CD4-positive, alpha-beta T cell treated with Interleukin-6 at 100 ng/mL for 8 hours (primary cell): ENCODE results near the gene RANBP17.

Experiments
- DNase-seq: peaks from one replicate; pipeline ENCODE4 v3.0.0-alpha.2; 2020; ENCODE audit warnings: mixed read lengths, low spot score

The RANBP17 gene

GRCh38 chr5:171093598-171093997 lies 231.8 kb downstream of the RANBP17 start:
- DNase-seq, result no peak

GRCh38 chr5:171094356-171094755 lies 232.5 kb downstream of the RANBP17 start:
- DNase-seq, result no peak

DNA sequence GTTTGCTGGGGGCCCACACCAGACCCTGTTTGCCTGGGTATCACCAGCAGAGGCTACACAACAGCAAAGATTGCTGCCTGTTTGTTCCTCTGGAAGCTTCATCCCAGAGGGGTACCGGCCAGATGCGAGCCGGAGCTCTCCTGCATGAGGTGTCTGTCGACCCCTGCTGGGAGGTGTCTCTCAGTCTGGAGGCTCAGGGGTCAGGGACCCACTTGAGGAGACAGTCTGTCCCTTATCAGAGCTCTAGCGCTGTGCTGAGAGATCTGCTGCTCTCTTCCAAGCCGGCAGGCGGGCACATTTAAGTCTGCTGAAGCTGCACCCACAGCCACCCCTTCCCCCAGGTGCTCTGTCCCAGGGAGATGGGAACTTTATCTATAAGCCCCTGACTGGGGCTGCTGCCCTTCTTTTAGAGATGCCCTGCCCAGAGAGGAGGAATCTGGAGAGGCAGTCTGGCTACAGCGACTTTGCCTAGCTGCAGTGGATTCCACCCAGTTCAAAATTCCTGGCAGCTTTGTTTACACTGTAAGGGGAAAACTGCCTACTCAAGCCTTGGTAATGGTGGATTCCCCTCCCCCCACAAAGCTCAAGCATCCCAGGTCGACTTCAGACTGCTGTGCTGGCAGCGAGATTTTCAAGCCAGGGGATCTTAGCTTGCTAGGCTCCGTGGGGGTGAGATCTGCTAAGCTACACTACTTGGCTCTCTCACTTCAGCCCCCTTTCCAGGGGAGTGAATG lies 241.2 kb downstream of the RANBP17 start:
- no peak for DNase-seq

GRCh38 chr5:171107669-171108068 lies 245.9 kb downstream of the RANBP17 start:
- no peak for DNase-seq

- DNase-seq, result no peak
Observed at GRCh38 chr5:171115519-171115918, 253.7 kb downstream of the RANBP17 start.

DNA sequence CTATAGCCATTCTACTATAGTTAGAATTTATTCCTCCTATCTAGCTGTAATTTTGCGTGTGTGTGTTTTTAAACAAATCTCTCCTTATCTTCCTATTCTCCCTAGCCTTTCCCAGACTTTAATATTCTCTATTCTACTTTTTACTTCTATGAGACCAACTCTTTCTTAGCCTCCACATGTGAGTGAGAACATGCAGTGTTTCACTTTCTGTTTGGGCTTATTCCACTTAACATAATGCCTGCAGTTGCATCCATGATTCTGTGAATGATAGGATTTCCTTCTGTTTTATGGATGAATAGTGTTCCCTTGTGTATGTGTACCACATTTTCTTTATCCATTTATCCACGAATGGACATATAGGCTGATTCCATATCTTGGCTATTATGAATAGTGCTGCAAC lies 254.9 kb downstream of the RANBP17 start:
- no peak for DNase-seq

DNA sequence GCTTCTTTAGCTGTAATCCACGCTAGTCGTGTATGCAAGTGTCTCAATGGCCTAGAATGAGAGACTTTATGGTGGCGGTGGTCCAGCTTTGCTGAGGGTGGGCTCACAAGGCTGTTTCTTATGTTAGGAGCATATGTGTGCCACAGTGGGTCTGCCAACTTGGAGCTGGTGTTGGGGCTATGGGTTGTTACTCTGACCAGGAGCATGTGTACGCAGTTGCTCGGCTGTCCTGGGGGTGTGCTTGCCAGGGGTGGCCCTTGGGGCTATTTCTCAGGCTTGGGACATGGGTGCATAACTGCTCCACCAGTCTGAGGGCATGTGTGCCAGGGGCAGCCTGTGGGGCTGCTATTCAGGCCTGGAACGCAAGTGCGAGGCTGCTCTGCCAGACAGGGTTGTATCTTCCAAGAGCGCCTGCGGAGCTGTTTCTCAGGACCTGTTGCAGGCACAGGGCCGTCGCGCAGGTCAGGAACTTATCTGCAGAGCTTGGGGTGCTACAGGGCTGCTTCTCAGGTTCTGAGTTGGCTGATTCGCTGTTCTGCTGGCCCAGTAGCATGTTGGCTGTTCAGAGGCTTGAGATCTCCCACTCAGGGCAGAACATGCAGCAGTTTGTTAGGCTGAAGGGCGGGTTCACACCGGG lies 259.3 kb downstream of the RANBP17 start:
- DNase-seq, result no peak

DNA sequence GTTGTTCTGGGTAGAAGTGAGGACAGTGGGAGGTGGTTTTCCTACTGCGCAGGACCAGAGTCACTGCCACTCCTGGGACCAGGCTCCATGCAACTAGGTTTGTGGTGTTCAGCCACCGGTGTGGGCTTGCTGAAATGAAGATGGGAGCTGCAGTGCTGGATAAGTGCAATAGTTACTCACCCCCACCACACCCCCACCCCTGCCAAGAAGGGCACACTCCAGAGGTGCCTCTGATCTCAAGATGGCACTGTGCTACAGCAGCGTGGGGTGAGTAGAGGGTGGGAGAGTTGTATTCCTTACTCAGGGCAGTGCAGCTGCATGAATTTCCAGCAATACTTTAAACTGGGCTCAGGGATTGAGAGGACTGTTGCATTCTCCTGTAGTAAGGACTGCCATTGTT lies 259.8 kb downstream of the RANBP17 start:
- DNase-seq, result no peak

DNA sequence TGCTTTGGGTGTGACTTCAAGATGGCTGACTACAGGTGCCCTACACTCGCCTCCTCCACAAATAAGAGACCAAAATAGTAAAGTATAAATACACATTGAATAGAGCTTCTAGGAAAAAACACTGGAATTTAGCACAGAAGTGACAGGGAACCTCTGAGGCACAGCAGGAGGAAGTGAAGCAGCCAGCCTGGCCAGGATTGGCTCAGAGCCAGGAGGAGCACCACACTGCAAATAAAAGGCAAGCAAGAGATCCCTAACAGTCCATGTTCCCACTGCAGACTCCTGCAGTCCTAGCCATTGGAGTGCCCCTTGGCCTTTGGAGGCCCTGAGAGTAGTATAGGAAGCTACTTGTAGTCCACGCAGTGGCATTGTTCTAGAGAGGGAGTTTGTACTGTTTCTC lies 260.6 kb downstream of the RANBP17 start:
- no peak for DNase-seq

DNA sequence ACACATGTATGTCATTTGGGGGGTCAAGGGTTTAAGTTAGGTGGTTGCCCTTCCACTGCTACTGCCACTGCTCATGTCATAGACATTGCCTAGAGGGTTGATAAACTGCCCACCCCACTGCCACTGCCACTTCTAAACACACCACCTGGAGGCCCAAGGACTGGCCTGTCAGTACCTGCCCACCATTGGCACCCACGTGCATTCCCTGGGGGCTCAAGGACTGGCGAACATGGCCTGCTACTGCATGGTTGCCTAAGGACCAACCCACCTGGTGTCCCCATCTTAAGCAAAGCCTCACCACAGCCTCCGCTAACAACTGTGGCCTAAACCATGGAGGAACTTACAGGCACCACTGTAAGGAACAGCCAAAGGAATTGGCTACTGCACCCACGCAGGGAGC lies 261.6 kb downstream of the RANBP17 start:
- DNase-seq, result no peak

GRCh38 chr5:171127314-171127713 lies 265.5 kb downstream of the RANBP17 start:
- no peak for DNase-seq

DNA sequence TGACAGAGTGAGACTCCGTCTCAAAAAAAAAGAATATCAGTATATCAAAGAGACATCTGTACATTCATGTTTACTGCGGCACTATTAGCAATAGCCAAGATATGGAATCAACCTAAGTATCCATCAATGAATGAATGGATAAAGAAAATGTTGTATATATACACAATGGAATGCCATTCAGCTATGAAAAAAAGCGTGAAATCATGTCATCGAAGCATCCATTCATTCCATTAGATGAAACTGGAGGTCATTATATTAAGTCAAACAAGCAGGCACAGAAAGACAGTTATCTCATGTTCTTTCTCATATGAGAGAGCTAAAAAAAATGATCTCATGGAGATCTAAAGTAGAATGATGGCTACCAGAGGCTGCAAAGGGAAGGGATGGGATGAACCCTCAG lies 266.3 kb downstream of the RANBP17 start:
- DNase-seq, result no peak

GRCh38 chr5:171129308-171129707 lies 267.5 kb downstream of the RANBP17 start:
- DNase-seq, result no peak

DNA sequence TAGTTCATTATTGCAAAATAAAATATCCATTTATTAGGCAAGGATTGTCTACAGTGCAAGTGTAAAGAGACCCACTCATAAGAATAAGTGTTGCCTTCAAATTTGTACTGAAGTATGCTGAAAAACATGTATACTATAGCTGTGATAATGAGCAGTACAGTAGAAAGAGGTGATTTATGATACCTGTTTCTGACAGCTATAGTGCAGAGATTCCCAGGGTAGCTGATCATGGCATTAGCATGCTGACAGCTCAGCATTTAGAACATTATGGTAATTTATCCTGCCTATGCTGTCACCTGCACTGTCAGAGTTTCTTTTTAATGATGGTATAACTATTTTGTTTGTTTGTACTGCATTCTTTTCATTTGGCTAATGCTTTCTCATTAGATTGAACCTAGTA lies 269.7 kb downstream of the RANBP17 start:
- no peak for DNase-seq

GRCh38 chr5:171137768-171138525 lies 276.1 kb downstream of the RANBP17 start:
- no peak for DNase-seq

GRCh38 chr5:171139227-171139626 lies 277.4 kb downstream of the RANBP17 start:
- DNase-seq, result no peak

- DNase-seq, result no peak
Observed at GRCh38 chr5:171142617-171143016, 280.8 kb downstream of the RANBP17 start.

GRCh38 chr5:171143171-171143570 lies 281.4 kb downstream of the RANBP17 start:
- no peak for DNase-seq

GRCh38 chr5:171143926-171144325 lies 282.1 kb downstream of the RANBP17 start:
- DNase-seq, result no peak

DNA sequence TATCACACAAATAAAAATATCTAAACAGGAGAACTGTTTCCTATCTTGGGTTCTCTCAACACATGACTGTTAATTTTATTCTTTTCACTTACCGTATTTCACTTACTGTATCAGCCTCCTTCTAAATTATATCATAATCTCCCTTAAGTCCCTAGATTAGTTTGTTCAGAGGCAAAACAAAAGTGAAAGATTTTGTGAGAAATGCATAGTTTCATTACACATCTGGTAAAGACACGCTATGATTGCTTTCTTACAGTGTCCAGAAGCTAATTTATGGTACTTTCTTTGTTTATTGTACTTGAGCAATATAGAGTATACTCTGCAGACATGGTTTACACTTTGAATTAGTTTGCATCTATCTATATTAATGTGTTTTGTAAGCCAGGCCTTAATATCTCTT lies 287.5 kb downstream of the RANBP17 start:
- DNase-seq, result no peak

GRCh38 chr5:171149772-171150171 lies 288.0 kb downstream of the RANBP17 start:
- DNase-seq, result no peak

- DNase-seq, result no peak
Observed at GRCh38 chr5:171152382-171152781, 290.6 kb downstream of the RANBP17 start.

DNA sequence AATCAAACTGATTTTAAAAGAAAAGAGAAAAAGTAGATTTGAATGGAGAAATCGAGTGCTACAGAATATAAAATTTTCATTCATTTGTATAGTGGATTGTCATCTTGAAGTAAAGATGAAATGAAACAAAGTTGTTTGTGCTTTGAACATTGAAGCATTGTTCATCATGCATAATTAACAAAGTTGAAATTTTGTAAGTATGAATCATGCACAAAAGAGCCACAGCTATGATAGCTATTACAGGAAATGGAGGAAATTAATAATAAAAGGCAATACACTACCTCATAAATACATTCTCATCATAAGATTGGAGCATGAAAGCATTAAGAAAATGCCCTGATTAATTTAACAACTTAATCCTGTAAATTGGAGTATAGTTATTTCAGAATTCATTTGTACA lies 293.8 kb downstream of the RANBP17 start:
- DNase-seq, result no peak
